ENCODE measurements around the gene SAMD4B.
"Not testable (repeated sequence)": the region's sequence is repeated elsewhere in the genome, so short reads cannot be mapped to it uniquely, and the experiment has no call there.

Gene SAMD4B, protein sequence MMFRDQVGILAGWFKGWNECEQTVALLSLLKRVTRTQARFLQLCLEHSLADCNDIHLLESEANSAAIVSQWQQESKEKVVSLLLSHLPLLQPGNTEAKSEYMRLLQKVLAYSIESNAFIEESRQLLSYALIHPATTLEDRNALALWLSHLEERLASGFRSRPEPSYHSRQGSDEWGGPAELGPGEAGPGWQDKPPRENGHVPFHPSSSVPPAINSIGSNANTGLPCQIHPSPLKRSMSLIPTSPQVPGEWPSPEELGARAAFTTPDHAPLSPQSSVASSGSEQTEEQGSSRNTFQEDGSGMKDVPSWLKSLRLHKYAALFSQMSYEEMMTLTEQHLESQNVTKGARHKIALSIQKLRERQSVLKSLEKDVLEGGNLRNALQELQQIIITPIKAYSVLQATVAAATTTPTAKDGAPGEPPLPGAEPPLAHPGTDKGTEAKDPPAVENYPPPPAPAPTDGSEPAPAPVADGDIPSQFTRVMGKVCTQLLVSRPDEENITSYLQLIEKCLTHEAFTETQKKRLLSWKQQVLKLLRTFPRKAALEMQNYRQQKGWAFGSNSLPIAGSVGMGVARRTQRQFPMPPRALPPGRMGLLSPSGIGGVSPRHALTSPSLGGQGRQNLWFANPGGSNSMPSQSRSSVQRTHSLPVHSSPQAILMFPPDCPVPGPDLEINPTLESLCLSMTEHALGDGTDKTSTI

GRCh38 chr19:39341719-39342604, at the start of gene SAMD4B:
TSS of gene SAMD4B (plus strand) at chr19:39342421. CDS start at chr19:39356894, 14,473 bp downstream.
- DNase-seq: peak; percentile 95

DNA sequence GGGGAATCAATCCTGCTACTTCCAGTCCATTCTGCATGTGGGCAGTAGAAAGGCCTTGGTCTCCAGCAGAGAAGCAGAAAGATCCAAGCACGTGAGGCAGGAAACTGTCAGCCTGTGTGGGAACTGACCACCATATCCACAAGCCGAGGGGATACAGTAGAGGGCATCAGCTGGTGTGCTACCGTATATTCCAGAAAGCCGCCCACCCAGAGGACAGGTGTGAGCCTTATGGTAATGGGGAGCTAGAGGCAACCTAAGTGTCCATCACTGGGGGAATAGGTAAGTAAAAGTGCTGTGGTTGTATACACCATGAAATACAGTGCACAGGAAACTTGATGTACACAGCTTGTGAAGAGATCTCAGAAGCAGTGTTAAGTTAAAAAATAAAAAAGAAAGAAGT, 48.8 kb upstream of the SAMD4B start:
- no peak for DNase-seq

- DNase-seq: no peak
Observed at GRCh38 chr19:39296055-39296645, 46.1 kb upstream of the SAMD4B start, which contains the start of gene IFNL1. TSS of gene IFNL1 (plus strand) at chr19:39296407. CDS start at chr19:39296422, 15 bp downstream.

DNA sequence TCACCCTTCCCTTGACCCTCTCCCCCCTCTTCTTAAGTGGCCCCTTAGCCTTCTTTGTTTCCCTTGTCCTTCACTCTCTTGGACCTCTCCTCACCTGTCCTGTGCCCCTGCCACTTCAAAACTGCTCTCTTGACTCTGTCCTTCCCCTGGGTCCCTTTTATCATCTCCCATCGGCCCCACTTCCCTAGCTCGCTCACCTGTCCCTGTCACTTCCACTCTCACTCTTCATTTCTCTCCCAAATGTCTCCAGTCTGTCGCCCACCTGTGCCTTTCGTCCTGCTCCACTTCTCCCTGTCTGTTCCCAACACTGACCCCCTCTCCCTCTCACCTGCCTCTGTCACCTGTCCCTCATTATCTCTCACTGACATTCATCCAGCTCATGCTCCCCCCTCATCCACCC, 45.3 kb upstream of the SAMD4B start:
- no peak for DNase-seq

GRCh38 chr19:39297931-39298634, 44.1 kb upstream of the SAMD4B start:
- DNase-seq: no peak

DNA sequence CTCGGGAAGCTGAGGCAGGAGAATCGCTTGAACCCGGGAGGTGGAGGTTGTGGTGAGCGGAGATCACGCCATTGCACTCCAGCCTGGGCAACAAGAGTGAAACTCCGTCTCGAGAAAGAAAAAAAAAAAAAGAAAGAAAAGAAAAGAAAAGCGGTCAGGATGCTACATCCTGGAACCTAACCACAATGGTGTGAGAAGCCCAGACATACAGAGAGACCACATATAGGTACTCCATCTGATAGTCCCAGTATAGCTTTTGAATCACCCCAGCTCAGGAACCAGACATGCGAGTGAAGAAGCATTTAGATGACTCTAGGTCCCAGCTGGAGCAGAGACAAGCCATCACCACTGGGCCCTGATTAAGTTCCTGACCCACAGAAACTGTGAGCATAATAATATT, 42.8 kb upstream of the SAMD4B start:
- DNase-seq: no peak

DNA sequence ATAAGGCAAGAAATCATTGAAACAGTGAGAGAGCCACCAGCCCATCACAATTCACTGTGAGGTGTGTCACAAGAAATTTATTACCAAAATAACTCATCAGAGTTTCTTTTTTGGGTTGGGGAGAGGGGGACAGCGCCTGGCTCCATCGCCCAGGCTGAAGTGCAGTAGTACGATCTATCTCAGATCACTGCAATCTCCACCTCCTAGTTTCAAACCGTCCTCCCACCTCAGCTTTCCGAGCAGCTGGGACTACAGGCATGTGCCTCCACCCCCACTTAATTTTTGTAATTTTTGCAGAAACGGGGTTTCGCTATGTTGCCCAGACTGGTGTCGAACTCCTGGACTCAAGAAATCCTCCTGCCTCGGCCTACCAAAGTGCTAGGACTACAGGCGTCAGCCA, 42.4 kb upstream of the SAMD4B start:
- no peak for DNase-seq

DNA sequence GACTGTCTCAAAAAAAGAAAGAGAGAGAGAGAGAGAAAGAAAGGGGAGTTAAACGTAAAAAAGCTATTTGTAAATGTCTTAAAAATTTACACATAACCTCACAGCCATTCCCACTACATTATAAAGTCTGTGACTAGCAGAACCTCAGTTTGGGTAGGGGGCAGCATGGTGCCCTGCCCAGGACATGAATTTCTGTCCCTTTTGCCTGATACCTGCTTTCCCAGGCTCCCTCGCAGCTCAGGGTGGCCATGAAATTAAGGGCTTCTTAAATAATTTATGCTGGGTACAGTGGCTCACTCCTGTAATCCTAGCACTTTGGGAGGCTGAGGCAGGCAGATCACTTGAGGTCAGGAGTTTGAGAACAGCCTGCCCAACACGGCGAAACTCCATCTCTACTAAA, 41.2 kb upstream of the SAMD4B start:
- DNase-seq: no peak

- DNase-seq: no peak
Observed at GRCh38 chr19:39301562-39301961, 40.7 kb upstream of the SAMD4B start.

DNA sequence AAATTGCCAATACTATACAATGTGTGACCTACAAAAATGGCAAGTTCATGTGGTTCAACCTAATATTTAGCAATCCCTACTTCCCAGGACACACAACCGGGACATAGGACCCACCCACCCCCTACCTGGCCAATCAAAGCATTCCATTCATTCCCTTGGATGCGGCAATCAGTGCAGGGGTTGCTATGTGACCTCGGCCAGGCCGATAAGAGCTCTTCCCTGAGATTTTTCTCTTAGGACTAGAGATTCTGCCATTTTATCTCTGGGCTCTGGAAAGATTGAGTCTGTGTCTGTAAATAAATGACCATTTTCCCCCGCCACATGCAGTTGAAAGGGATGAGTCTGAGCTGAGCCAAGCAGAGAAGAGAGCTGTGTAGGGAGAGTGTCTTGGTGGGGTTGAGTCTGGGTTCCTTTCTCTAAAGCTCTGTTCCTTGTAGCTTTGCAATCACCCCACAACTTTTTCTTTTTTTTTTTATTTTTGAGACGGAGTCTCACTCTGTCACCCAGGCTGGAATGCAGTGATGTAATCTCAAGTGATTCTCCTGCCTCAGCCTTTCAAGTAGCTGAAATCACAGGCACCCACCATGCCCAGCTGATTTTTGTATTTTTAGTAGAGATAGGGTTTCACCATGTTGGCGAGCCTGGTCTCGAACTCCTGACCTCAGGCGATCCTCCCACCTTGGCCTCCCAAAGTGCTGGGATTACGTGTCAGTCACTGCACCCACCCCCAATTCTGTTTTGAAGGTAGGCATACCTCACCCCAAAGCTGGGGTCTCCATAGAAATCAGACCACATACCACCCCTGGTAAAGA, 38.6 kb upstream of the SAMD4B start:
- DNase-seq: no peak

- no peak for DNase-seq
Observed at GRCh38 chr19:39304185-39304513, 38.1 kb upstream of the SAMD4B start.

DNA sequence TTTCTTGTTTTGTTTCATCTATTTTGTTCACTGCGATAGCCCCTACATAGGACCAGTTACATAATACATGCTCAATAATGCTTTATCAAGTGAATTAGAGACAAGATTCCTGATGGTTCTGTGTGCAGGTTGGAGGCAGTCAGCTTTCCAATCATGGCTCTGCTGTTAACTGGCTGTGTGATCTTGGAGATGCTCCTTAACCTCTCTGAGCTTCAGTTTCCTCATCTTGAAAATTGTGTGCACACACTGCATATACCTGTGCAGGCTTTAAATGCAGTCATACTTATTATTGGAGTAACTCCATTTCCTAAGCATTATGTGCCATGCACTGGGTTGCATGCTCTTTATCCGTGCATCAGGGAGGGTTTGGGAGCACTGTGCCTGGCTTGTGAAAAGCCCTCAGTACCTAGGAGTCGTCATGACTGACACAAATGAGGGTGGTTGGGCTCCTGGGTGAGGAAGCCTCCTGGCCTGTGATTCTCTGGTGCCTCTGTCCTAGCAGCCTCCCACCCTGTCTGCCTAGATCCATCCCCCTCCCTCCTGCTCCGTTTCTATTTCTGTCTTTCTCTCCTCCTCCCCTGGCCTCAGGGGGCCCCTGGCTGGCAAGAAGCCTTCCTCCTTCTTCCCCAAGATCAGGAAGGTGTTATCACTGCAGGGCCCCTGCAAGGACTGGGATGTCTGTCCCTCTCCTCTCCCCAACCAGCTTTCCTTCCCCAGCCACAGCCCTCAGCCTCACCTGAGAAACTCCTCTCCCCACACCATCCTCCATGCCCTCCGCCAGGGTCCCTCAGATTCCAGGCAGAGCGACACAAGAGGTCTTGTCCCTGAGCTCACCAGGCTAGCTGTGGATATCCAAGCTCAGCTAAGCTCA, 37.3 kb upstream of the SAMD4B start:
- DNase-seq: no peak

DNA sequence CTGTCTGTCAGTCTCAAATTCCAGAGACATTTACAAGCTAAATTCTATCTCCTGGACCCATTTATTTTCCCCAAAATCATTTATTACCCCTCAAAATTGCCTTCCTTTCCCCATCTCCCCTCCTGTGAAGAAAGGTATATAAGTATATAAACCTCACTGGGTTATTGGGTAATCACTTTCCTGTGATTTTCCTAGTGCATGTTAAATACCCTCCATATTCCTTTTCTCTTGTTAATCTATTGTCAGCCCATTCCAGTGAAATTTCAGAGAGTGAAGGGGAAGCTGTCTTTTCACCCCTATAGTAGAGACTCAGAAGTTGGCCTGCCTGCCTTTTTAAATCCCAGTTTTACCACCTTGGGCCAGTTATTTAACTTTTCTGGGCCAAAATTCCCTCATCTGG, 36.1 kb upstream of the SAMD4B start:
- DNase-seq: no peak

DNA sequence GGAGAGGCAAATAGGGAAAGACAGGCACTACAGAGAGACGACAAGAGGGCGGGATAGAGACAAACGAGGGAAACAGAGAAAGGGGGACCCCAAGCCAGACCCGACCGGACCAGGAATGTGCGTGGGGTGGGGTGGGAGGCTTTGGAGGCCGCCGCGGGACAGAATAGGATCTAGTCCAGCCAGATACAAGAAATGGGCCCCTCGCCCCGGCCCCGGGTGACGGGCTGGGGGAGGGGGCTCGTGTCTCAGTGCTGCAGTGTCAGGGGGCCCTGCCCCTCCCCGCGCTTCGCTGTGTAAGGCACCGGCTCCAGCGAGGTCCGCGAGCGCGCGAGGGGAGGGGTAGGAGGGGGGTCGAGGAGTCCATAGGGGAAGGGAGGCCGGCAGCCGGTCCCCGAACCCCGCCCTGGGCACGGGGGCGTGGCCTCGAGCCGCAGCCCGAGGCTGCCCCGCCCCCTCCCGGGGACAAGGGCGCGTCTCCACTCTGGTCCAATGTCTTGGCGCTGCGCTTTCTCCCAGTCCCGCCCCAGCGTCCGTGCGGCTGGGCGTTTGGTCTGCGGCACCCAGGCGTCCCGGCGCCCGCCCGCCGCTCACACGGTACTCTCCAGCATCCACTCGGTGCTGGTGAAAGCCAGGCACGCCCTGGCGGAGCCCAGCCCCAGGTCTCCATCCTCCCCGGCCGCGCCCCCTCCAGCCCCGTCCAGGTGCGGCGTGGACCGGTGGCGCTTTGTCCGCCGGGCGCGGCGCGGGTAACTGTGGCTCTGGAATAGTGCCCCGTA, 35.0 kb upstream of the SAMD4B start:
- no peak for DNase-seq

DNA sequence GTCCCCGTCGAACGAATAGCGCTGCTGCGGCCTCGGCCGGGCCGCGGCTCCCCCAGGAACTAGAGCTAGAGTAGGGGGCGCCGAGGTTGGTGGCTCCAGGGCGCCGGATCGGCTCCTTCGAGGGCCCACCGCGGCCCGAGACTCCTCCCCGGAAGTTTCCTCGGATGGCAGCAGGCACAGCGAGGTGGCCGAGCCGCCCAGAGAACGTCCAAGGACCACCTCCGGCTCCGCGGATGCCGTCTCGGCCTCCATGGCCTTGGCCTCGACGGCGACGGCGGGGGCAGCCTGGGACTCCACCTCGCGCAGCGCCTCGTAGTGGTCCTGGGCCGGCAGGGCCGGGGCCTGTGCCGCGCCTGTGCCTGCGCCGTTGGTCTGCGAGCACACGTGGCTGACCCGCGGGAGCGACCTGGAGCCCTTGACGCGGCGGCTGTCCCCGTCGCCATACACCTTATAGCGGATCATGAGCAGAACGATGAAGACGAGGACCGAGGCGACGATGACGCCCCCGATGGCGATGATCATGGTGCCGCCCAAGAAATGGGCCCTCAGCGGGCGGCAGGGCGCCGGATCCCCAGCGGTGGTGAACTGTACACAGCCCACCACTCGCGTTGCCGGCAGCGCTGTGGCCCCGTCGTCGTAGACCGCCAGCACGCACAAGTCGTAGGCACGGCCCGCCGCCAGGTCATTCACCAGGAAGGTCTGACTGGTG, 34.2 kb upstream of the SAMD4B start:
- no peak for DNase-seq

DNA sequence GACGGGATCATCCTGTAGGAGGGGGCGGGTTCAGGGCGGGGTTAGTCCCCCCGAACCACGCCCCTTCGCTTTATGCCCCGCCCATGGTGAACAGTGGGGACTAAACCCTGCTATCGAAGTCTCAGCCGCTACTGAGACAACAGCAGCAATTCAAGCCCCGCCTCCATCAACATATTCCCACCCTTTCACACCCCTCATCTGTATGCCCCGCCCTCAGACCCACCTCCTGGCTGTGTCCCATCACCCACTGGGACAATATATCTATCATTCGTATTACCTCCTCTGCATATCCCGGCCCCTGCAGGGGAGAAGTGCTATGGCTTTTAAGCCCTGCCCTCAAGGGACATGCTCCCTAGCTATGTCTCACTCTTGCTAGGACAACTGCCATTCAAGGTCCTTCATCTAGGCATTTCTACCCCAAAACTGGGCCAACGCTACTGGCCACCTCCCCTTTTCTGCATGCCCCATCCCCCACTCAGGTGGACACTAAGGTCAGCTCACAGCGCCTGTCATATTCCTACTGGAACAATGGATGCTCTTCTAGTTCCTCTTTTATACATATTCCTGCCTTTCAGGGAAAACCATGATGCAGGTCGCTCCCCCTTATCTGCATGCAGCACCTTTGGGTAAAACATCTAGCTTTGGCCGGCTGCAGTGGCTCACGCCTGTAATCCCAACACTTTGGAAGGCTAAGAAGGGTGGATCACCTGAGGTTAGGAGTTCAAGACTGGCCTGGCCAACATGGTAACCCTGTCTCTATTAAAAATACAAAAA, 33.5 kb upstream of the SAMD4B start:
- DNase-seq: no peak

GRCh38 chr19:39309305-39309670, 32.9 kb upstream of the SAMD4B start:
- DNase-seq: not testable (repeated sequence)
